SJCRH30 (cell line): Measurements from ENCODE around the gene MPDU1. TPM values are rescaled to one million over a fixed set of nuclear protein-coding genes. Genes with fewer than 3 reads are reported as not detected.

Experiments used
- DNase-seq, 2 experiments: peaks; one replicate each; pipeline ENCODE4 v3.0.0-alpha.2; 2015 to 2020
- H3K27ac ChIP-seq: fragments of 250-450 bp; sonication (Bioruptor Pico); 2 replicates; pipeline ENCODE4 v1.5.1; 2020; ENCODE audit warnings: mild to moderate bottlenecking, moderate library complexity
- H3K27me3 ChIP-seq: fragments of 250-450 bp; sonication (Bioruptor Pico); 2 replicates; pipeline ENCODE4 v1.5.1; 2020; ENCODE audit warnings: mild to moderate bottlenecking, moderate library complexity
- H3K36me3 ChIP-seq: fragments of 250-450 bp; sonication (Bioruptor Pico); 2 replicates; pipeline ENCODE4 v1.5.1; 2020; ENCODE audit warnings: mild to moderate bottlenecking, moderate library complexity
- H3K4me1 ChIP-seq: fragments of 250-450 bp; sonication (Bioruptor Pico); 2 replicates; pipeline ENCODE4 v1.5.1; 2020; ENCODE audit warnings: mild to moderate bottlenecking, moderate library complexity
- H3K4me3 ChIP-seq: fragments of 250-450 bp; sonication (Bioruptor Pico); 2 replicates; pipeline ENCODE4 v1.5.1; 2020; ENCODE audit warnings: mild to moderate bottlenecking, moderate library complexity
- H3K9me3 ChIP-seq: fragments of 250-450 bp; sonication (Bioruptor Pico); replicated peaks from 2 replicates; pipeline ENCODE4 v1.5.1; 2020; ENCODE audit warnings: mild to moderate bottlenecking, moderate library complexity
- total RNA-seq: library from RNA; depleted of rRNA; stranded (reverse); fragments of >200 nt; shearing (Covaris generic); gene quantifications from 2 replicates; pipeline ENCODE4 v1.2.3, GENCODE V29; 2014

The MPDU1 gene
- total RNA-seq, 1 experiment from 2014 or later = 44.1 TPM

DNA sequence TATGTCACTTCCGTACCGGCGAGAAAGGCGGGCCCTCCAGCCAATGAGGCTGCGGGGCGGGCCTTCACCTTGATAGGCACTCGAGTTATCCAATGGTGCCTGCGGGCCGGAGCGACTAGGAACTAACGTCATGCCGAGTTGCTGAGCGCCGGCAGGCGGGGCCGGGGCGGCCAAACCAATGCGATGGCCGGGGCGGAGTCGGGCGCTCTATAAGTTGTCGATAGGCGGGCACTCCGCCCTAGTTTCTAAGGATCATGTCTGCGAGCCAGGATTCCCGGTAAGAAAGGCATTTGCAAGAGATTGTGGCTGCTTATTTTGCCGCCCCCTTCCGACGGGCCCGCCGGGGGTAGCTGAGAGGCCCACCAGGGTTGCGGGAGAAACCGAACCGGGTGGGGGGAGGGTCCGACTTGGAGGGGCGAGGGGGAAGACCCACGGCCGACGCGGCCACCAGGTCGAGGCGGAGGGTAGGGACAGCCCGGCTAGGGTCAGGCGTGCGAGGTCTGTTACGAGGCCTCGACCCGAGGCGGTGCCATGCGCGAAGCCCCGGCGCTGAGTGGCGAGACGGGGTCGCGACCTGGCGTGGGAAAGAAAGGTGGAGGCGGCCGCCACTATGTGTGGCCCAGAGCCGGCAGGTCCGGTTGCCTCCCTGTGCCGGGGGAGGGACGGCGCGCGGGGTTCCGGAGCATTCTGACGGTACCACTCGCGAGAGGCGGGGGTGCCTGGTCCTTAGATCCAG is 10.9 kb upstream of the MPDU1 start:
- DNase-seq = peak; percentile 96 to 97
- H3K4me3 ChIP-seq = peak overlapping the region; percentile 81
- H3K4me1 ChIP-seq = no peaks in the 10 kb centered on the region
- H3K36me3 ChIP-seq = peaks cover 53% of the 10 kb centered on the region
- H3K9me3 ChIP-seq = no peaks in the 10 kb centered on the region
- no peaks in the 10 kb centered on the region for H3K27me3 ChIP-seq
- peak overlapping the region; percentile 81 for H3K27ac ChIP-seq

DNA sequence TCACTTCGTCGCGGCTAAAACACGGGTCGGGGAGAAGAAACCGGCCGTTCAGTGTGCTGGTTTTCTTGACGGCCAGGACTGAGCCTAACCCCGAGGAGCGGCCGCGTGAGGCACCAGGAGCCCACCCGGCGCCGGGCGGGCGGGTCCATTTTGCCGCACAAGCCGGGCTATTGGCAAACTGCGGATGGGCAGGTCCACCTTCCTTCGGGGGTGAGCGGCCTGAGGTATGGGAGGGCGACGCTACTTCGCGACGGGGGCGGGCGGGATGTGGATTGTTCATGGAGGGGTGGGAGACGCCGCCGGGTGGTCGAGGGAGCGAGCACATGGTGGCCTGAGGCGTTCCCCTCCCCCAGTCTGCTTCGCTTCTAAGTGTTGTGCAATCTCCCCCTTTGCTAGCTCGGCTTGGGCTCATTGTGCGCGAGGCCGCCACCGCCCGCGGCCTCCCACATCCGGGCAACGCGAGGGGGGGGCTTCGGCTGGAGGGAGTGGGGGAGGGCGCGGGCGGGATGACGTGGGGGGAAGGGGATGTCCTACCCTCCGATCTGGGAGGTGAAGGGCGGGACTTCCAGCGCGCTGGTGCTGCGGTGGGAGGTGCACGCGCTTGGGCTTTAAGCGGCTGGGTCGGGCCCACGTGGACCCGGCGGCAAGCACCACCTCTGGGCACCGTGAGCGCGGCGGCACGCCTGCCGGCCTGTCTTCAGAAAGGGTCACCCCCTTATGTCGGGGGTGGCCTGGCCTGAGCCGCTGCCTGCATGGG is 10.2 kb upstream of the MPDU1 start:
- H3K4me3 ChIP-seq = peak overlapping the region; percentile 81
- peaks cover 59% of the 10 kb centered on the region for H3K36me3 ChIP-seq
- no peaks in the 10 kb centered on the region for H3K4me1 ChIP-seq
- no peaks in the 10 kb centered on the region for H3K9me3 ChIP-seq
- peak; percentile 73 to 78 for DNase-seq
- H3K27me3 ChIP-seq = no peaks in the 10 kb centered on the region
- peak overlapping the region; percentile 81 for H3K27ac ChIP-seq

DNA sequence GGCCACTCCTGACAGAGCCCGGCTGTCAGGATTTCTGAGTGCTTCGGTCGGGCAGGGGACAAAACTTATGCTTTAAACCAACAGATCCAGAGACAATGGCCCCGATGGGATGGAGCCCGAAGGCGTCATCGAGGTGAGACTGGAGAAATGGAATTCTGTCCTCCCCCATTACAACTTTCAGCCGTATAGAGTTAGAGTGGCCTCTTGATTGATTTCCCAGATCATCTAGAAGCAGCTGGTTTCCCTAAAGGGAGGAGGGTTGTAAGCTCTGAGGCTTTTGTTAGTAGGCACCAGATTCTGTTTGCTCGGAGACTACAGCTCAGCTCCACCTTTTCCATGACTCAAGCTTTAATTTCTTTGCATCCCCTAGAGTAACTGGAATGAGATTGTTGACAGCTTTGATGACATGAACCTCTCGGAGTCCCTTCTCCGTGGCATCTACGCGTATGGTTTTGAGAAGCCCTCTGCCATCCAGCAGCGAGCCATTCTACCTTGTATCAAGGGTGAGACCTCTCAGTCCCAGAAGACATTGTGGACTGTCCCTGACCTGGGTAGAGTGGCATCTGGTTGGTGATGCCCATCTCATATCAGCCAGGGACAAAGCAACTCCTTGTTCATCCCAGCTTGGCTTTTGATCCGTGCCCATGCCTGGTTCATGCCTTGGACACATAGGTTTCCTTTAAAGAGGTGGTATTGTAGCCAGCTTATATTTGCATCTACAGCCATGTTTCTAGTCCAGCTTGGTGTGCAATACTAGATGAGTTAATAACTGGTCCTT is 9.3 kb upstream of the MPDU1 start:
- H3K27me3 ChIP-seq = no peaks in the 10 kb centered on the region
- no peak overlapping the region for H3K27ac ChIP-seq
- peak overlapping the region; percentile 81 for H3K4me3 ChIP-seq
- H3K36me3 ChIP-seq = peaks cover 67% of the 10 kb centered on the region
- DNase-seq = no peak
- no peaks in the 10 kb centered on the region for H3K9me3 ChIP-seq
- H3K4me1 ChIP-seq = no peaks in the 10 kb centered on the region

DNA sequence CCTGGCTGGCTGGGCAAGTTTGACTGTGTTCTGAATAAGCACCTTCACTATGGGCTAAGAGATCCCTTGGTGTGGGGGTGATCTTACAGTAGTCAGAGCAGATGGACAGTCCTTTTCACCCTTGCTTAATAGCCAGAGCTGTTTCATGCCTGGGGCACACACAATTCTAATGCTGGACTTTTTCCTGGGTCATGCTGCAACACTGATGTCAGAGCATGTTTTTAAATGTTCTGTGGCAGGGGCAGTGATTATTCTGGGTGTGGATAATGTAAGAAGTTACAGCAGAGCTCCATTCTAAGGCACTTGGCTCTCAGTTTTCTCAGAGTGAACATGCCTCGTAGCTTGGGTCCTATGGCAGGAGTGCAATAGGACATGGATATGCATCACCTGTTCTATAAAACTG is 8.2 kb upstream of the MPDU1 start:
- no peaks in the 10 kb centered on the region for H3K27me3 ChIP-seq
- no peak for DNase-seq
- H3K4me3 ChIP-seq = no peak overlapping the region
- H3K9me3 ChIP-seq = no peaks in the 10 kb centered on the region
- peaks cover 72% of the 10 kb centered on the region for H3K36me3 ChIP-seq
- no peak overlapping the region for H3K27ac ChIP-seq
- H3K4me1 ChIP-seq = no peaks in the 10 kb centered on the region

DNA sequence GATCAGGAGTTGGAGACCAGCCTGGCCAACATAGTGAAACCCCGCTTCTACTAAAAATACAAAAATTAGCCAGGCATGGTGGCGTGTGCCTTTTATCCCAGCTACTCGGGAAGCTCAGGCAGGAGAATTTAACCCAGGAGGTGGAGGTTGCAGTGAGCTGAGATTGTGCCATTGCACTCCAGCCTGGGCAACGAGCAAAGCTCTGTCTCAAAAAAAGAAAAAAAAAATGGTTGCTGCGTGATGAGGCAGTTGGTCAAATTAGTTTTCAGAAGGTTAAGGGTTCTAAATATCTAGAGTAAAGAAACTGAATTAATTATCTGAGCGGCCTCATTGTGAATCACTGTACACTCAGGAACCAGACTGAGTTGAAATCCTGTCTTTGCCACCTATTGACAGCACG is 7.7 kb upstream of the MPDU1 start:
- no peaks in the 10 kb centered on the region for H3K9me3 ChIP-seq
- H3K36me3 ChIP-seq = peaks cover 70% of the 10 kb centered on the region
- H3K4me1 ChIP-seq = no peaks in the 10 kb centered on the region
- no peak overlapping the region for H3K4me3 ChIP-seq
- no peak for DNase-seq
- no peak overlapping the region for H3K27ac ChIP-seq
- no peaks in the 10 kb centered on the region for H3K27me3 ChIP-seq

DNA sequence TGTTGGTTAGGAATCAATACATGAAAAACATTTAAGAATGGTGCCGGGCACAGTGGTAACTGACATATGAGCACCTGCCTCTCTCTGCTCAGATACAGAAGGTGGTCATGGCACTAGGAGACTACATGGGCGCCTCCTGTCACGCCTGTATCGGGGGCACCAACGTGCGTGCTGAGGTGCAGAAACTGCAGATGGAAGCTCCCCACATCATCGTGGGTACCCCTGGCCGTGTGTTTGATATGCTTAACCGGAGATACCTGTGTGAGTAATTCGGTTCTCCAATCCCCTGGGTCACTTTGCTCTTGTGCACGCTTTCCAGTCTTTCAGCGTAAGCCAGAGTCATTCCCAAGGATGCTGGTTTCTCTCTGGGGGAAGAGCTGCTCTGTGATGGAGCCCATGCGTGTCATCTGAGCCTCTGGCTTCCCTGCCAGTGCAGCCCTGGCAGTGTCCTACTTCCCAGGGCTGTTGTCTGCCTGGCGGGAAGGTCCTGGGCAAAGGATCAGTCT is 7.2 kb upstream of the MPDU1 start:
- no peak overlapping the region for H3K4me3 ChIP-seq
- H3K27me3 ChIP-seq = no peaks in the 10 kb centered on the region
- no peak for DNase-seq
- no peaks in the 10 kb centered on the region for H3K9me3 ChIP-seq
- H3K27ac ChIP-seq = no peak overlapping the region
- peaks cover 68% of the 10 kb centered on the region for H3K36me3 ChIP-seq
- no peaks in the 10 kb centered on the region for H3K4me1 ChIP-seq

DNA sequence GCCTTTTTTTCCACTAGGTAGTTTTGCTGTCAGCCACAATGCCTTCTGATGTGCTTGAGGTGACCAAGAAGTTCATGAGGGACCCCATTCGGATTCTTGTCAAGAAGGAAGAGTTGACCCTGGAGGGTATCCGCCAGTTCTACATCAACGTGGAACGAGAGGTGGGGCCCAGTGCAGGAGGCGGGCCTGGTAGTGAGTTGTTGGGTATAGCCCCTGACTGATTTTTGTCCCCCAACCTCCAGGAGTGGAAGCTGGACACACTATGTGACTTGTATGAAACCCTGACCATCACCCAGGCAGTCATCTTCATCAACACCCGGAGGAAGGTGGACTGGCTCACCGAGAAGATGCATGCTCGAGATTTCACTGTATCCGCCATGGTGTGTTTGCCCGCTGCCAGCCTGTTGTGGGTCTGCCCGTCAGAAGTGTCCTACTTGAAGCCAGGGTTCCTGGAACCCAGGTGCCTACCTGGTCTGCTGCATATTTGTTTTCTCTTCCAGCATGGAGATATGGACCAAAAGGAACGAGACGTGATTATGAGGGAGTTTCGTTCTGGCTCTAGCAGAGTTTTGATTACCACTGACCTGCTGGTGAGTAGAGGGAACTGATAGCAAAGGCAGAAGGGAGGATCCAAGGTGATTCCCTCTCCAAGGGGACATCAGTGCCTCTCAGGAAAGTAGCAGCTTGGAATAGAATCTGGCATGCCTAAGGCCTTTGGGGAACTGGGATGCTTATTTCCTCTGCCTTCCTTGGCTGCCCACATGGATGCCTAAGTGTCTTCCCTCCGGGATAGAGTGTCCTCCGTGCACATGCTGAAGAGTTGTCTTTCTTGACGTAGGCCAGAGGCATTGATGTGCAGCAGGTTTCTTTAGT is 6.1 kb upstream of the MPDU1 start:
- Histone ChIP-seq H3K4me3 (no peak overlapping the region), H3K27ac (no peak overlapping the region), H3K9me3 (no peaks in the 10 kb centered on the region), H3K4me1 (no peaks in the 10 kb centered on the region), H3K27me3 (no peaks in the 10 kb centered on the region), H3K36me3 (peaks cover 70% of the 10 kb centered on the region)
- no peak for DNase-seq

DNA sequence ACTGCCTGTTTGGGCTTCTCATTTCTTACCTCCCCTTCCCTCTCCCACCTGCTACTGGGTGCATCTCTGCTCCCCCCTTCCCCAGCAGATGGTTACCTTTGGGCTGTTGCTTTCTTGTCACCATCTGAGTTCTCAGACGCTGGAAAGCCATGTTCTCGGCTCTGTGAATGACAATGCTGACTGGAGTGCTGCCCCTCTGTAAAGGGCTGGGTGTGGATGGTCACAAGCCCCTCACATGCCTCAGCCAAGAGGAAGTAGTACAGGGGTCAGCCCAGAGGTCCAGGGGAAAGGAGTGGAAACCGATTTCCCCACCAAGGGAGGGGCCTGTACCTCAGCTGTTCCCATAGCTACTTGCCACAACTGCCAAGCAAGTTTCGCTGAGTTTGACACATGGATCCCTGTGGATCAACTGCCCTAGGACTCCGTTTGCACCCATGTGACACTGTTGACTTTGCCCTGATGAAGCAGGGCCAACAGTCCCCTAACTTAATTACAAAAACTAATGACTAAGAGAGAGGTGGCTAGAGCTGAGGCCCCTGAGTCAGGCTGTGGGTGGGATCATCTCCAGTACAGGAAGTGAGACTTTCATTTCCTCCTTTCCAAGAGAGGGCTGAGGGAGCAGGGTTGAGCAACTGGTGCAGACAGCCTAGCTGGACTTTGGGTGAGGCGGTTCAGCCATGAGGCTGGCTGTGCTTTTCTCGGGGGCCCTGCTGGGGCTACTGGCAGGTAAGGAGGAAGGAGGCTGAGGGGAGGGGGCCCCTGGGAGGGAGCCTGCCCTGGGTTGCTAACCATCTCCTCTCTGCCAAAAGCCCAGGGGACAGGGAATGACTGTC is 4.4 kb upstream of the MPDU1 start, which contains the start of gene CD68:
TSS of gene CD68 (plus strand) at position 638 of the 833 bp plus-strand sequence. CDS start at position 678, 40 bp downstream.
- no peaks in the 10 kb centered on the region for H3K9me3 ChIP-seq
- peaks cover 4% of the 10 kb centered on the region; the same call in 1 of the 2 replicates for H3K4me1 ChIP-seq
- DNase-seq = peak; percentile 22 to 43
- H3K27me3 ChIP-seq = no peaks in the 10 kb centered on the region
- H3K36me3 ChIP-seq = peaks cover 57% of the 10 kb centered on the region
- no peak within 1 kb of the TSS for H3K4me3 ChIP-seq
- no peak within 1 kb of the TSS for H3K27ac ChIP-seq

DNA sequence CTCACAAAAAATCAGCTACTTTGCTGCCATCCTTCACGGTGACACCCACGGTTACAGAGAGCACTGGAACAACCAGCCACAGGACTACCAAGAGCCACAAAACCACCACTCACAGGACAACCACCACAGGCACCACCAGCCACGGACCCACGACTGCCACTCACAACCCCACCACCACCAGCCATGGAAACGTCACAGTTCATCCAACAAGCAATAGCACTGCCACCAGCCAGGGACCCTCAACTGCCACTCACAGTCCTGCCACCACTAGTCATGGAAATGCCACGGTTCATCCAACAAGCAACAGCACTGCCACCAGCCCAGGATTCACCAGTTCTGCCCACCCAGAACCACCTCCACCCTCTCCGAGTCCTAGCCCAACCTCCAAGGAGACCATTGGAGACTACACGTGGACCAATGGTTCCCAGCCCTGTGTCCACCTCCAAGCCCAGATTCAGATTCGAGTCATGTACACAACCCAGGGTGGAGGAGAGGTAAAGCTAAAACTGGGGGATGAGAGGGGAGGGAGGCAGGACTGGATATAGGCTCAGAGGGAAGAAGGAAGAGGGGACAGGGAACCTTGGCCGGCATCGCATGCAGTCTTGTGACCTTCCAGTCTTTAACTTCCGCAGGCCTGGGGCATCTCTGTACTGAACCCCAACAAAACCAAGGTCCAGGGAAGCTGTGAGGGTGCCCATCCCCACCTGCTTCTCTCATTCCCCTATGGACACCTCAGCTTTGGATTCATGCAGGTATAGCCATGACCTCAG is 3.6 kb upstream of the MPDU1 start:
- H3K27me3 ChIP-seq = no peaks in the 10 kb centered on the region
- no peak for DNase-seq
- no peaks in the 10 kb centered on the region for H3K9me3 ChIP-seq
- no peak overlapping the region for H3K27ac ChIP-seq
- H3K36me3 ChIP-seq = peaks cover 49% of the 10 kb centered on the region
- no peak overlapping the region for H3K4me3 ChIP-seq
- peaks cover 4% of the 10 kb centered on the region; the same call in 1 of the 2 replicates for H3K4me1 ChIP-seq

DNA sequence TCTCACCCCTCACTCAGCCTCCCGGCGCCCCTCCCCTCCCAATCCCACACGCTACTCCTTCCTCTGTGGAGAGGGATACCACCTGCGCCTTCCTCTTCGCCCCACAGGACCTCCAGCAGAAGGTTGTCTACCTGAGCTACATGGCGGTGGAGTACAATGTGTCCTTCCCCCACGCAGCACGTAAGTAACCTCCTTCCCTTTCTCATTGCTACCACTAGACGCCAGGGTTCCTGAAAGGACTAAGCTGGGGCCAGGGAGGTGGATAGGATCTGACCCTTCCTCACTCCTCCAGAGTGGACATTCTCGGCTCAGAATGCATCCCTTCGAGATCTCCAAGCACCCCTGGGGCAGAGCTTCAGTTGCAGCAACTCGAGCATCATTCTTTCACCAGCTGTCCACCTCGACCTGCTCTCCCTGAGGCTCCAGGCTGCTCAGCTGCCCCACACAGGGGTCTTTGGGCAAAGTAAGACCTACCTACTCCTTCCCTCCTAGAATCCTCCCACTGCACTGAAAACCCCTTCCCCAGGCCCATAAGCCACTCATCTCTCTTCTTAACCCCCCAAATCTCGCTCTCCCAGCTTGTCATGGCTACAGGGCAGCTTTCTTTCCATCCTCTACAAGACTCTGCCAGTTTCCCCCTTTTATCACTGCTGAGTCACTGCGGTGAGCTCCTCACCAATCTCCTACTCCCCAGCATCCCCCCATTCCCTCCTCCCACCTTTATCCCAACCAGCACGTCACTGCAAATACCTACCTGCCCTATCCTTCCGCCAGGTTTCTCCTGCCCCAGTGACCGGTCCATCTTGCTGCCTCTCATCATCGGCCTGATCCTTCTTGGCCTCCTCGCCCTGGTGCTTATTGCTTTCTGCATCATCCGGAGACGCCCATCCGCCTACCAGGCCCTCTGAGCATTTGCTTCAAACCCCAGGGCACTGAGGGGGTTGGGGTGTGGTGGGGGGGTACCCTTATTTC is 2.8 kb upstream of the MPDU1 start:
- H3K4me1 ChIP-seq = peaks cover 4% of the 10 kb centered on the region; the same call in 1 of the 2 replicates
- H3K27me3 ChIP-seq = no peaks in the 10 kb centered on the region
- no peaks in the 10 kb centered on the region for H3K9me3 ChIP-seq
- no peak overlapping the region for H3K4me3 ChIP-seq
- H3K36me3 ChIP-seq = peaks cover 40% of the 10 kb centered on the region
- DNase-seq = no peak
- H3K27ac ChIP-seq = no peak overlapping the region

DNA sequence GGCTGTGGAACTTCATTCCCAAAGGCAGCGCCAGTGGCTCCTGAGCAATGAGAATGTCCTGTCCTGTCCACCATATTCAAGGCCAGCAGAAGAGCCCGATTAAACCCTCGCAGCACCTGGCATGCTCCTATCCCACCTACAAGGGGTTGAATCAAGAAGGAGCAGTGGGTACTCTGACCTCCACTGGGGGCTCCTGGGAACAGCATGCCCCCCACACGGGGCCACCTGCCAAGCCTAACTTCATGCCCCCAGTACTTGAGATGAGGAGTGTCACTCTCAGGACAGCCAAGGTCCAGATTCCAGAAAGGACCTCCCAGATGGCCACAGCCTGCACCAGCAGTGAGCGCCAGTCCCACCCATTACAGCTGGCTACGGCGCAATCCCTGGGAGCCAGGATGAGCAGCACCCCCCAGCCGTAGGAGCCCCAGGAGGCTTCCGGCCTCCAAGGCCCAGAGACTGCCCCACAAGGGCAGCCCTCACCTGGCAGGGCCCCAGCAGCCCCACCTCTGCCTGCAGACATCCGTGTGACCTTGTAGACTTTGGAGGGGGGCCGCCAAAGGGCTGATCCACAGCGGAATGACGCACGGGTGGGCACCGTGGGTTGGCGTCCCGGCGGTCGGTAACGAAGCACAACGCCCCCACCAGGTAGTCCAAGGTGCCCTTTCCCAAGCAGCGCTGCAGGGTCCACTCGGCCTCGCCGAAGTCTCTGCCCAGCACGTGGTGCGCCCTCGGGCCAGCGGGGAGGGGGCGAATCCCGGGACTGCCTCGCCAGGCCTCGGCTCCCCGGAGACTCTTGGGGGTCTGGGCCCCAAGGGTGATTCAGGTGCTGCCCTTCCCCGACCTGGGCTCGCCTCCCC is 1.0 kb upstream of the MPDU1 start:
- DNase-seq = no peak

More for the DNA sequence above, 1.0 kb upstream of the MPDU1 start:
- H3K9me3 ChIP-seq = no peaks in the 10 kb centered on the region
- H3K27ac ChIP-seq = peak overlapping the region; percentile 95
- peak overlapping the region; percentile 69 for H3K4me3 ChIP-seq
- H3K4me1 ChIP-seq = peaks cover 4% of the 10 kb centered on the region; the same call in 1 of the 2 replicates
- no peaks in the 10 kb centered on the region for H3K27me3 ChIP-seq
- peaks cover 23% of the 10 kb centered on the region for H3K36me3 ChIP-seq
